ENCODE data around the gene NIPAL3. TPM values are rescaled to one million over a fixed set of nuclear protein-coding genes. Genes with fewer than 3 reads are reported as not detected.
A peak's percentile ranks its signal among the peaks of the same experiment; 100 is the strongest.

Gene NIPAL3
- total RNA-seq, 2 experiments from 2014 or later, result 58.1 to 59.2 TPM

DNA sequence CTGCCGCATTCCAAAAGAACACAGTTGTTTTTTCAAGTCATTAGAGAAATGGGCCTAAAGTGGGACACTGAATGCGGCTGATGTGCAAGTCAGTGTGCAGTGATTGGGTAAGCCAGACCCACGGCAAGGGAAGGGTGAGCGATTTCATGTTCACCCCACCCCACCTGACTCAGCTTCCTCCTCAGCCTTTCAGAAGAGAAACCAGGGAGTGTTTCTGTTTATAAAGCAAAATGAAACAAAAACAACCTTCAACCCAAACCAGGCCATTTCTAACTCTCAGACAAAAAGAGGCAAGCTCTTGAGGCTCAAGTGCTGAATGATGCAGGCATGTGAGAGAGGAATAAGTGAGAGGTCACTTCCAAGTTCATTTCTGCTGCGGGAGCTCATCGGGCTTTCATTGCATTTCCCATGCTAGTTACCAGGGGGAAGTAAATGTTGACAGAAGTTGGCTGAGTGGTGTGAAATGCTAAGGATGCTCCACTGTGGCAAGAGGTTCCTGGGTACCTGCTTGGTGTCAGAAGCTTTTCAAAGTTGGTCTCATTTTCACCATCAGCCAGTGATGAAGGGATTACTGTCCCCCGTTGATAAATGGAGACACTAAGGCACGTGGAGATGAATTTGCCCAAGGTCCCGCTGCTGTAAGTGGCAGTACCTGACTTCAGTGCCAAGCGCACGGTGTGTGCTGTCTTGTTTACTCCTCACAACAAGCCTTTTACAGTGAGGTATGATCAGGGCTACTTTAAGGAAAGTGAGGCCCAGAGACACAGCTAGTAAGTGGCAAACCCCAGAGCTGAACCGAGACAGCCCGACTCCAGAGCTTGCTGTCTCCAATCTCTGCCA is 31.1 kb upstream of the NIPAL3 start:
- DNase-seq, result peak; percentile 71
- intact Hi-C loops (cut with micrococcal nuclease), result loop anchor here (1.0 to 2.0 kb wide), 3 partner anchors 19 to 34 kb away; partner anchors contain the start of gene STPG1

DNA sequence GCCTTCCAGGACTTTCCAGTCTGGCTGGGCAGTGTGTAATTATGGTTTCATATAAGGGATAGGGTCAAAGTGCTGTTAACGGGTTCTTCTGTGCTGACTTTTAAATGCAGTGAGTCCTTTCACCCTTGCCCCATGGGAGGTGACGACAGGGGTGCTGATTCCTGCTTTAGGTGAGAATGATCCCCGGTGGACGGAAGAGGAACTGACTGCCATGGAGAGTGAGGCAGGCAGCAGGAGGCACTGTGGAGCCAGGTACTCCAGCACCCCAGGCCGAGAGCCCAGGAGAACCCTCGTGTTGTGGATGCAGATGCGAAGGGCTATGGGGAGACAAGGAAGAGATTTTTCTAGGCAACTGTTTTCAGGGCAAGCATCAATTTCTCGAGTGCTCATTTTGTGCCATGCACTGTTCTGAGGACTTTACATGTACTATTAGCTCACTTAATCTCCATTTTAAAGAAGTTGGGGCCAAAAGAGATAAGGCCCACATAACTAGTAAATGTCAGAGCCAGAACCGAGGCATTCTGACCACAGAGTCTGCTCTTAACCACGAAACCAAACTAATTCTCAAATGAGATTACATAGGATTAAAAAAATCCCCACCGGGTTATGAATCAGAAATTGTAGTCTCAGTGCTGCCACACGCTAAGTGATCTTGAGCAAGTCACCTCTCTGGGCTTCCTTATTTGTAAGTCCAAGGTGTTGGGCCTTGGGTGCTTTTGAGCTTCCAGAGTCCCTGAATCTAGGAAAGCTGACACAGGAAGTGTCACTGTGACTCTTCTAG is 30.3 kb upstream of the NIPAL3 start:
- peaks cover 21% of the 10 kb centered on the region for H3K4me1 Mint-ChIP-seq (ENCODE audit: low read depth)
- peaks cover 2% of the 10 kb centered on the region for H3K36me3 Mint-ChIP-seq (ENCODE audit: low read depth)
- intact Hi-C loops (cut with micrococcal nuclease), result loop anchor here (2.0 kb wide), 1 partner anchor 27 kb away; the partner anchor contains the start of gene STPG1

More for the DNA sequence above, 31.1 kb upstream of the NIPAL3 start:
- CTCF ChIA-PET, result interaction anchor here (0.8 to 7.0 kb wide), 21 partner anchors 9 to 234 kb away, joined by 3 to 108 read pairs (median 4); no protein-coding TSS in a partner anchor
- Mint-ChIP-seq H3K9me3 (no peaks in the 10 kb centered on the region), H3K4me3 (no peak overlapping the region), H3K27me3 (ENCODE audit: low read depth) (no peaks in the 10 kb centered on the region), H3K36me3 (ENCODE audit: low read depth) (no peaks in the 10 kb centered on the region), H3K27ac (no peak overlapping the region), H3K4me1 (ENCODE audit: low read depth) (peaks cover 19% of the 10 kb centered on the region)

DNA sequence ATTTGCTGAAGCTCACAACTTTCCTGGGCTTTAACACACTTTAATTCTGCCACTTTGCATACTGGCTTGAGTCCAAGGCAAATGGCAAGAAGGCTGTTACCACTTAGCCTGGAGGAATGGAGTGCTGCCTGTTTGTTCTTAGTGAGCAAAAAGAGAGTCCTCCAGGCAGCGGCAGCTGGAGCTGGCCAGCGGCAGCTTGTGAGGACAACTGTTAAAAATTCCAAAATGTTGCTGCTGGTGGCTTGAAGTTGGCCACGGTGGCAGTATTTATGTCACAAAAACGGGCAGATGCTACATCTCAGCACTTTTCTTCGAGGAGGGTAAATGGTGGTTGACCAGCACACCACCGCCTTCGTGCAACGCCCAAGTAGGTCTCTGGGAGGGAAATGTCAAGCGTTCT is 29.4 kb upstream of the NIPAL3 start:
- H3K27ac Mint-ChIP-seq, result no peak overlapping the region
- intact Hi-C loops (cut with micrococcal nuclease), result no loop called here
- H3K27me3 Mint-ChIP-seq (ENCODE audit: low read depth), result no peaks in the 10 kb centered on the region
- no peak overlapping the region for H3K4me3 Mint-ChIP-seq
- H3K9me3 Mint-ChIP-seq, result no peaks in the 10 kb centered on the region
- no peak for DNase-seq
- H3K4me1 Mint-ChIP-seq (ENCODE audit: low read depth), result peaks cover 26% of the 10 kb centered on the region
- H3K36me3 Mint-ChIP-seq (ENCODE audit: low read depth), result peaks cover 2% of the 10 kb centered on the region
- CTCF ChIA-PET, result interaction anchor here (0.7 to 7.0 kb wide), 11 partner anchors 20 to 236 kb away, joined by 3 to 108 read pairs (median 4); no protein-coding TSS in a partner anchor

More for the DNA sequence above, 30.3 kb upstream of the NIPAL3 start:
- Mint-ChIP-seq H3K9me3 (no peaks in the 10 kb centered on the region), H3K27me3 (ENCODE audit: low read depth) (no peaks in the 10 kb centered on the region), H3K27ac (no peak overlapping the region), H3K4me3 (no peak overlapping the region)
- CTCF ChIA-PET, result interaction anchor here (0.6 to 7.0 kb wide), 25 partner anchors 8 to 252 kb away, joined by 3 to 108 read pairs (median 3); no protein-coding TSS in a partner anchor
- DNase-seq, result peak; percentile 71

DNA sequence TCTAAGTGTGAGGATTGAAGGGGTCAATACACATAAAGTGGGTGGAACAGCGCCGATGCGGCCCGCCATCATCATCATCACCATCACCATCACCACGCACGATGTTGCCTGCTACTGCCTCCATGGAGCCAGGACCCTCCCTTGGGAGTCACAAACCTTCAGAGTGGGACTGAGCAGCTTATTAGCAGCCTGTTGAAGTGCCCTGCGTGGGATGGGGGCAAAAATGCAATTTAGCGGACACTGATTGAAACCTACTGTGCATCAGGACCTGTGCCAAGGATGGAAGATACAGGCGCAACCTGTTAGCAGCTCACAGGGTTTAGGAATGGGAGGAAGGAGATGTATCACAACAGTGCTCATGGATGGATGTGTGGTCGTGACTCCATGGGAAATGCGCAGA is 28.7 kb upstream of the NIPAL3 start:
- DNase-seq, result no peak
- Mint-ChIP-seq H3K36me3 (ENCODE audit: low read depth) (peaks cover 2% of the 10 kb centered on the region), H3K4me3 (no peak overlapping the region), H3K4me1 (ENCODE audit: low read depth) (peaks cover 33% of the 10 kb centered on the region), H3K9me3 (no peaks in the 10 kb centered on the region), H3K27ac (no peak overlapping the region), H3K27me3 (ENCODE audit: low read depth) (no peaks in the 10 kb centered on the region)
- intact Hi-C loops (cut with micrococcal nuclease), result no loop called here
- CTCF ChIA-PET, result interaction anchor here (0.9 to 7.0 kb wide), 3 partner anchors 187 to 237 kb away, joined by 4 to 108 read pairs (median 6); no protein-coding TSS in a partner anchor

DNA sequence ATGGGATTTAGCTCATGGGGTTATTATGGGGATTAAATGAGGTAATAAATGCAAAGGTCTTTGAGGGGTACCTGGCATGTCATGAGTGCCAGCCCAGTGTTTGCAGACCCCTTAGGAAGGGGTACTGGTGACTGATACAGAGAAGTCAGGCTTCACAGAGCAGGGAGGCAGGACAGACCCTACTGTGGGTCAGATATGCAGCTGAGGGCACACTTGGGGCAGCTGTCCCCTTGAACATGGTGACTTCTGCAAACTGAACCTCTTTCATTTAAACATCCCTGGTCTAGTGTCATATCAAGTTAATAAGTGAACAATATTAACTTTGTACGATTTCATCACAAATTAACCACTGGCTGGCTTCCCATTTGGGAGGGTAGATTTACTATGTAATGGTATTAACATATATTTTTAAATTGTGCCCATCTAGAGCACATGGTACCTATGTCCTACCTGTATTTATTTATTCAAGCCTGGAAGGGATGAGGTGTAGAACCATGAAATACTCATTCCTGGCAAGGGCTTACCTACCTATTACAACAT is 27.9 kb upstream of the NIPAL3 start:
- DNase-seq, result no peak
- H3K4me3 Mint-ChIP-seq, result no peak overlapping the region
- peaks cover 41% of the 10 kb centered on the region for H3K4me1 Mint-ChIP-seq (ENCODE audit: low read depth)
- no peaks in the 10 kb centered on the region for H3K27me3 Mint-ChIP-seq (ENCODE audit: low read depth)
- CTCF ChIA-PET, result interaction anchor here (0.9 to 7.0 kb wide), 4 partner anchors 66 to 238 kb away, joined by 3 to 108 read pairs (median 5); no protein-coding TSS in a partner anchor
- peaks cover 2% of the 10 kb centered on the region for H3K36me3 Mint-ChIP-seq (ENCODE audit: low read depth)
- no peak overlapping the region for H3K27ac Mint-ChIP-seq
- intact Hi-C loops (cut with micrococcal nuclease), result no loop called here
- H3K9me3 Mint-ChIP-seq, result no peaks in the 10 kb centered on the region

DNA sequence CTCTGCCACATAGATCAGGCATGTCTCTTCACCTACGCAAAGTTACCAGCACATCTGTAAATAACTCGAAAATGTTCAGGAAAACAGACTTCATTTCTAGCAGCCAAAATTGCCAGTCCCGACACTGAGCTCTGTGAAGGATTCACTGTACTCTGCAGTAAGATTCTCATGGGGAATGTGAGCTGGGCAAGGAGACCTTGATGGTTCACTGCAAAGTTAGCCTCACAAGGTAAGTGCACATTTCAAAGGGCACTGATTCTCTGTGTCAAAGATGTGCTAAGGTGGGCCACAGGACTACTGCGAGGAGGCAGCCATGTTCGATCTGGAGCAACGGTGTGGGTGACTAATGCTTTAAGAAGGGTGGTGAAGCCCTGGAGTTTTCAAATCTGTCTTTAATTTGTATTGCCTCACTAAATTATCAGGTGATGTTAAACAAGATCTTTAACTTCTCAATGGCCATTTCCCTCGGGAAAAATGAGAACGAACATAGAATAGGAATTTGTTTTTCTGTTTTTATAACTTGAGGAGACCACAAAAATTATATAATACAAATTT is 27.2 kb upstream of the NIPAL3 start:
- Mint-ChIP-seq H3K36me3 (ENCODE audit: low read depth) (peaks cover 2% of the 10 kb centered on the region), H3K9me3 (no peaks in the 10 kb centered on the region), H3K27ac (no peak overlapping the region), H3K4me1 (ENCODE audit: low read depth) (peaks cover 48% of the 10 kb centered on the region), H3K4me3 (no peak overlapping the region), H3K27me3 (ENCODE audit: low read depth) (no peaks in the 10 kb centered on the region)
- DNase-seq, result no peak
- intact Hi-C loops (cut with micrococcal nuclease), result no loop called here
- CTCF ChIA-PET, result interaction anchor here (0.6 to 7.0 kb wide), 3 partner anchors 67 to 188 kb away, joined by 3 to 108 read pairs (median 3); no protein-coding TSS in a partner anchor

DNA sequence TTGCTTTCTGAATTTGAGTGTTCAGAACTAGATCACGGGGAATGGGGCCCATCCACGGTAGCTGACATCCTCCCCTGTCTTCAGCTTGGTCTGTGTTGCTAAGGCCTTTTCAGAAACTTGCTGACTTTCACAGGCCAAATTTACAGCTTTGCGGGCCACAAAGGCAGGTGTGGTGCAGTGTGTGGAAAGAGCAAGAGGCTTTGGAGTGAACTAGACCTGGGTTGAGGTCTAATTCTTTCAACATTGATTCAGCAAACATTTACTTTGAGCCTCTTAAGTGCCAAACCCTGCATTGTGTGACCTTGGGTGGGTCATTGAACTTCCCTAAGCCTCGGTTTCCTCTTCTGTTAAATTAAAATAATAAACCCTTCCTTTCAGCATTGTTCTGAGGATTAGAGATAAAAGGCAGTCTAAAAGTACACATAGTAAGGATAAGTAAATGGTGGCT is 26.3 kb upstream of the NIPAL3 start:
- intact Hi-C loops (cut with micrococcal nuclease), result no loop called here

DNA sequence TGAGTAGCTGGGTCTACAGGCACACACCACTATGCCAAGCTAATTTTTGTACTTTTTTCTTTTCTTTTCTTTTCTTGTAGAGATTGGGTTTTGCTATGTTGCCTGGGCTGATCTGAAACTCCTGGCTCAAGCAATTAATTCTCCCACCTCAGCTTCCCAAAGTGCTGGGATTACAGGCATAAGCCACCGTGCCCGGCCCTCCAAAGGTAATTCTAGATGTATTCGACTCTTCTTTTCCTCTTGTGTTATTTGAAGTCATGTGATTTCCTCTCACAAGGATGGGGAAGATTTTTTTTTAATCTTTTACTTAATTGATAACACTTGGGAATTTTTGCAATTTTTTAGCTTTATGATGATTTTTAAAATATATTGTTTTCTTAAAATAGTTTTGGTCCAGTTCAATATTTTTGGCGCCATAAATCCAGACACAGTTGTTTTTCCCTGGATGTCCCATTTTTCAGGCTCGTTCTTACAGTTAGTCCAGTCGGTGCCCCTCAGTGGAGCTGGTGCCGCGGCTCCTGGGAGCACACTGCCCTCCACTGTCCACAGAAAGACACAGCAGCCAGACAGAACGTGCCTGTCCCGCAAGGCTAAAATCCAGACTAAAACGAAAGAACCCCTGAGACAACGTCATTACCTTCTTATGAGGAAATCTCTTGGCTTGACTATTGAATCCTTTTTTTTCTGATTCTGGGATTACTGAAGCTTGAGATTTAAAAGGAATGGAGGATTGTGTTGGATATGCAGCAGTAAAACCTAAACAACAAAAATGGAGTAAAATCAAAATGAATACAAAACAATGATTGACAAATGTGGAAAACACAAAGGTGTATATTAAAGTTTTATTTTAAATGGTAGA is 24.4 kb upstream of the NIPAL3 start:
- intact Hi-C loops (cut with micrococcal nuclease), result loop anchor here (1.0 to 10.0 kb wide), 6 partner anchors 40 to 444 kb away; no protein-coding TSS in a partner anchor
- peak overlapping the region; percentile 86 for H3K27ac Mint-ChIP-seq
- no peaks in the 10 kb centered on the region for H3K9me3 Mint-ChIP-seq
- peak overlapping the region; percentile 60 for H3K4me3 Mint-ChIP-seq
- peaks cover 2% of the 10 kb centered on the region for H3K36me3 Mint-ChIP-seq (ENCODE audit: low read depth)
- no peaks in the 10 kb centered on the region for H3K27me3 Mint-ChIP-seq (ENCODE audit: low read depth)
- CTCF ChIA-PET, result interaction anchor here (0.7 to 7.5 kb wide), 54 partner anchors 8 to 297 kb away, joined by 3 to 304 read pairs (median 4); partner anchors contain the start of genes IFNLR1, NIPAL3 and STPG1
- DNase-seq, result peak; percentile 77
- peaks cover 47% of the 10 kb centered on the region for H3K4me1 Mint-ChIP-seq (ENCODE audit: low read depth)

More for the DNA sequence above, 26.3 kb upstream of the NIPAL3 start:
- Mint-ChIP-seq H3K27me3 (ENCODE audit: low read depth) (no peaks in the 10 kb centered on the region), H3K9me3 (no peaks in the 10 kb centered on the region), H3K4me3 (no peak overlapping the region), H3K27ac (no peak overlapping the region), H3K36me3 (ENCODE audit: low read depth) (peaks cover 2% of the 10 kb centered on the region), H3K4me1 (ENCODE audit: low read depth) (peaks cover 53% of the 10 kb centered on the region)
- CTCF ChIA-PET, result interaction anchor here (7.0 kb wide), 1 partner anchor 189 kb away, joined by 108 read pairs; no protein-coding TSS in a partner anchor
- DNase-seq, result no peak

DNA sequence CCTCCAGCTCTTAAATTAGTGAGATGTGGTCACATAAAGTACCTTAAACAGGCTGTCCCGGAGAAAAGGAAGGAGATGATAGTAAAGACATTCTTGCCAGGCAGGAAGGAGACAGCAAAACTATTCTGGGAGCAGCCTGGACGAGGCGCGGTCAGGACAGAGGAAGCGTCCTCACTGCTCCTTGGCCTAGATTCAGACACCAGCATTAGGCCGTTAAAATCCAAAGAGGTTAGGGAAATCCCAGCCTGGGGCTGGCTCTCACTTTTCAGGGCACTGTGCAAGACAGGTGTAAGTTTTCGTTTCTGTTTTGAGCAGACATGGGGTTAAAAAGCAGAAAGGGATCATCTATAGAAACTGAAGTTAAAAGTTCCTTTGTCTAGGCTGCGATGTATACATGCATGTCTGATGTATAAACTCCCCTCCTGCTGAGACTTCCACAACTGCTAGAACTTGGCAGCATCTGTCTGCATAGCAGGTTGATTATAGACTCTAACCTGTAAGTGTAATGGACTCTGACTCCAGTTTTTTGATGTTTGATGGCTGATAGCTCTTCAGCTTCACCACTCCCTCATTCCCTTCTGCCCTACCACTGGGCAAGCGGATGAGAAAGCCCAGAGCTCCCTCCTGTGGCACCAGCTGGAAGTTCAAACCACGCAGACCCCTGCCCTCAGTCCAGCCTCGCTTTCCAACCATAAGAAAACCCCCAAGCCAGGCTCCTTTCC is 23.6 kb upstream of the NIPAL3 start:
- H3K36me3 Mint-ChIP-seq (ENCODE audit: low read depth), result peaks cover 2% of the 10 kb centered on the region
- no peaks in the 10 kb centered on the region for H3K9me3 Mint-ChIP-seq
- CTCF ChIA-PET, result interaction anchor here (0.6 to 7.5 kb wide), 42 partner anchors 9 to 296 kb away, joined by 3 to 304 read pairs (median 4); partner anchors contain the start of genes IFNLR1, NIPAL3 and STPG1
- H3K27ac Mint-ChIP-seq, result peak overlapping the region; percentile 86
- H3K4me1 Mint-ChIP-seq (ENCODE audit: low read depth), result peaks cover 47% of the 10 kb centered on the region
- DNase-seq, result peak; percentile 80
- H3K4me3 Mint-ChIP-seq, result peak overlapping the region; percentile 60
- intact Hi-C loops (cut with micrococcal nuclease), result loop anchor here (1.0 to 10.0 kb wide), 9 partner anchors 23 to 443 kb away; partner anchors contain the start of gene NIPAL3
- H3K27me3 Mint-ChIP-seq (ENCODE audit: low read depth), result no peaks in the 10 kb centered on the region

DNA sequence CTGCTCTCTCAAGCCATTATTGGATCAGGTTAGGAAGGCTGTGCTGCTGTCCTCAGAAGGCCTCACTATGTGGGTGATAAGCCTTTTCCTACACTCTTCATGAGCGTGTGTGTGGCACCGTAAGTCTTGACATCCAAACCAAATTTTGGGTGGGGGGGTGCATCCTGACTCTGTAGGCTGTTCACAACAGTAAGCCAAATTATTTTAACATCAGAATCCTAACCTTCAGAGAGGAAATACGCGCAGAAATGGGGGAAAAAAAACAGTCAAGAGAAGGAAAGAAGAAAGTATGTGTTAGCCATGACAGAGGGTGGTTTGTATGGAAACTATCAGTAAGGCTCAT is 23.0 kb upstream of the NIPAL3 start:
- peaks cover 4% of the 10 kb centered on the region for H3K36me3 Mint-ChIP-seq (ENCODE audit: low read depth)
- H3K9me3 Mint-ChIP-seq, result no peaks in the 10 kb centered on the region
- H3K4me3 Mint-ChIP-seq, result peak overlapping the region; percentile 60

More for the DNA sequence above, 23.0 kb upstream of the NIPAL3 start:
- peaks cover 47% of the 10 kb centered on the region for H3K4me1 Mint-ChIP-seq (ENCODE audit: low read depth)
- CTCF ChIA-PET, result interaction anchor here (0.6 to 7.5 kb wide), 28 partner anchors 11 to 250 kb away, joined by 3 to 304 read pairs (median 4); partner anchors contain the start of genes IFNLR1, NIPAL3 and STPG1
- intact Hi-C loops (cut with micrococcal nuclease), result loop anchor here (1.0 to 10.0 kb wide), 4 partner anchors 23 to 442 kb away; partner anchors contain the start of gene NIPAL3
- no peaks in the 10 kb centered on the region for H3K27me3 Mint-ChIP-seq (ENCODE audit: low read depth)
- DNase-seq, result no peak
- H3K27ac Mint-ChIP-seq, result peak overlapping the region; percentile 86

Data from activated naive CD4-positive, alpha-beta T cell treated with anti-CD3 and anti-CD28 coated beads for 36 hours (primary cell).